HG03045 (cell line): ENCODE results near the gene SLC35E2B.
"Not testable (repeated sequence)": the region's sequence is repeated elsewhere in the genome, so short reads cannot be mapped to it uniquely, and the experiment has no call there.

Source experiments
- ATAC-seq: cut with Tn5 transposase; IDR thresholded peaks from one replicate; pipeline ENCODE4 v1.9.1; 2021; ENCODE audit warnings: mild to moderate bottlenecking, moderate library complexity; ENCODE audit not compliant: unreplicated experiment

Gene SLC35E2B

GRCh38 chr1:1692714-1693647 is at the start of gene SLC35E2B:
Gene SLC35E2B, minus strand, starts transcription at chr1:1692795. Its CDS starts 16,096 bp downstream, at chr1:1676699.
- ATAC-seq = peak; percentile 76

- not testable (repeated sequence) for ATAC-seq
Observed at GRCh38 chr1:1741013-1741412, 48.4 kb upstream of the SLC35E2B start.

DNA sequence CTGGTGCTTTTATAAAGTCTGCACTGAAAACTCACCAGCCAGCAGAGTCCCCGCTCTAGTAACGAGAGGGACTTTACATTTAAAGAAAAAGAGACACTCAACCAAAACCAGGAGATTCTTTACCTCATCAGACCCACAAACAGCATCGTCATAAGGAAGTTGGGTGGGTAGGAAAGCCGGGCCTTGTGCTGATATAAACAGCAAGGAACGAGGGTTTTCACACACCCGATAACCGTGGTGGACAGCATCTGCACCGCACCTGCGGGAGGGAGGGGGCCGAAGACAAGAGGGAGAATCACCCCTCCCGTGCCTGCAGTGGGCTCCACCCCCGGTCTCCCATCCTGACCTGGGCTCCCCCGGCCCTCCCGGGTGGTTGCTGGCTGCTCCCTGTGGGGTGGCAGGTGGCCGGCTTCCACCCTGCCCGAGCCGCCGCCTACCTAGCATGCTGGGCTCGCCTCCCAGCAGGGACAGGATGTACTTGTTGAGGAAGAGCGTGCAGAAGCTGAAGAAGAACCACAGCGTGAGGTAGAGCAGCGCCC is 46.3 kb upstream of the SLC35E2B start:
- not testable (repeated sequence) for ATAC-seq

DNA sequence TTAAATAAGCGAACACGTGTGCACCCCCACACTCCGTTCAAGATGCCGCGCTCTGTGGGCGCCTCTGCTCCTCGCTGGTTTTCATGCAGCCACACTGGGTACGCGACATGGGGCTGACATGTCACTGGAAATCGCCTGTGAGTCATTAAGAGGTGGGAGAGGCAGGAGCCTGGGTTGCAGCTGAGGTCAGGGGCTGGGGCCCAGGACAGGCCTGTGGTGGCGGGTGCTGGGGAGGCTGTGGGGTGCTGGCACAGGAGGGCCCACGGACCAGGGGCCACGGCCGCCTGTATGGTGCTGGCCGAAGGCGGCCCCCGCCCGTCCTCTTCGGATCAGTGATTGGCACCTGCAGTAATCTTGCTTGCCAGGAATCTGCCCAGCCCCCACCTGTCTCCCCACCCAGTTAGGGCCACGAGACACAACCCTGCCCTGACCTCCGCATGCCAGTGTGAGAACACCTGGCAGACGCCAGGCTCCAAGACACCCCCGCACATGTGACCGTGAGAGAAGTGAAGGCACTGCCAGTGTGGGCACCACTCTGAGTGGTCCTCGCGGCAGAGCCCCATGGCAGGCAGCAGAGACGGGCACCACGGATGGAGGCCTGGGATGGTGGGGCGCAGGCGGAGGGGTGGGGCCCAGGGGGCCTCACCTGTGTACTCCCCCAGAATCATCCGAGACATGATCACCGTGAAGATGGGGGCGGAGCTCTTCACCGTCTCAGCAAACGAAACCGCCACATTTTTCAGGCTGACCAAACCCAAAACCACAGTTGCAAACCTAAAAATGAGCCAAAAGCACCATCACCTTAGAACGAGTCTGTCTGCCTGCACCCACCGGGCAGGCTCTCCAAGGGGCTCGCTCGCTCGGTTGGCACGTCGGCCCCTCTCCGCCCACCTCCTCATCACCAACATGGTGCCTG is 45.3 kb upstream of the SLC35E2B start:
- not testable (repeated sequence) for ATAC-seq

DNA sequence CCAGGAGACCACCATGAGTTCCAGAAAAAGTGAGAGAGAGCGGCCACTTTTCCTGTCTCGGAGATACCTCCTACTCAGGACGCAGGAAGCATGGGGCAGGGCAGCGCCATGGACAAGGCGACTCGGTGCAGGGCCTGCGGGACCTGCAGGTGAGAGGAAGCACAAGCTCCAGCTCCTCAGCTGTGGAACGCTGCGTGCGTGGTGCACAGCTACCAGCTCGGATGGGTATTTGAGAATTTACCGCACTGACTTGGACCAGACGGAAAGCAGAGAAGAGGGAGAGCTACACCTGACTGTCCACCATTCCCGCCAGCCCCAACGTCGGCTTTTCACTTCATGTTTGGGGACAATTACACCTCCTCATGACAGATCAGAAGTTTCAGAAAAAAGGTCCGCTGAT is 39.8 kb upstream of the SLC35E2B start:
- ATAC-seq = no peak

GRCh38 chr1:1730870-1731269 is 38.3 kb upstream of the SLC35E2B start:
- no peak for ATAC-seq

GRCh38 chr1:1730230-1730629 is 37.6 kb upstream of the SLC35E2B start:
- not testable (repeated sequence) for ATAC-seq

DNA sequence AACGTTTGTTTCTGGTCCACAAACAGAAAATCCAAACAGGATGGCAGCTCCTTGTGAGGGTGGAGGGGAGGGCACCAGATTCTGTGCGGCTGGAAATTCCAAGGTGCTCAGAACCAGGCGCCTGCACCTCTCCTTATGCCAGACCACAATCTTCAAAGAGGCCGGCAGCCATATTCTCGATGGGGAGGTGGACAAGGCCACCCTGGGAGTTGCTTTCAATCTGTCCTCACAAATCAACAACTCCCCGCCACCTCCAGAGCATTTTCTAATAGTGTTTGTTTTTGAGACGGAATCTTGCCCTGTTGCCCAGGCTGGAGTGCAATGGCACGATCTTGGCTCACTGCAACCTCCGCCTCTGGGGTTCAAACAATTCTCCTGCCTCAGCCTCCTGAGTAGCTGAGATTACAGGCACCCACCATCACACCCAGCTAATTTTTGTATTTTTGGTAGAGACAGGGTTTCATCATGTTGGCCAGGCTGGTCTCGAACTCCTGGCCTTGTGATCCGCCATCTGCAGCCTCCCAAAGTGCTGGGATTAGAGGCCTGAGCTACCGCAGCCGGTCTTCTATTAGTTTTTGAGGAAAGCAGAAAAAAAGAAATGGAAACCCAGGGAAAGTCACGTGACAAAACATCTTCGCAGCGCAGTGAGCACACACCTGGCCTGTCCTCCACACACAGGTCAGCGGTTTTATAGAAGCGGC is 36.7 kb upstream of the SLC35E2B start:
- not testable (repeated sequence) for ATAC-seq

- ATAC-seq = not testable (repeated sequence)
Observed at GRCh38 chr1:1728308-1729005, 35.9 kb upstream of the SLC35E2B start.

GRCh38 chr1:1727131-1727651 is 34.6 kb upstream of the SLC35E2B start:
- not testable (repeated sequence) for ATAC-seq

DNA sequence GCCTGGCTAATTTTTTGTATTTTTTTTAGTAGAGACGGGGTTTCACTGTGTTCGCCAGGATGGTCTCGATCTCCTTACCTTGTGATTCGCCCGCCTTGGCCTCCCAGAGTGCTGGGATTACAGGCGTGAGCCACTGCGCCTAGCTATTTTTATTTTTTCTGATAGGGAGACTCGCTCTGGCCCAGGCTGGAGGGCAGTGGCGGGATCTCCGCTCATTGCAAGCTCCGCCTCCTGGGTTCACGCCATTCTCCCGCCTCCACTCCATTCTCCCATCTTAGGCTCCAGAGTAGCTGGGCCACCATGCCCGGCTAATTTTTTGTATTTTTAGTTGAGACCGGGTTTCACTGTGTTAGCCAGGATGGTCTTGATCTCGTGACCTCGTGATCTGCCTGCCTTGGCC is 33.5 kb upstream of the SLC35E2B start:
- not testable (repeated sequence) for ATAC-seq

DNA sequence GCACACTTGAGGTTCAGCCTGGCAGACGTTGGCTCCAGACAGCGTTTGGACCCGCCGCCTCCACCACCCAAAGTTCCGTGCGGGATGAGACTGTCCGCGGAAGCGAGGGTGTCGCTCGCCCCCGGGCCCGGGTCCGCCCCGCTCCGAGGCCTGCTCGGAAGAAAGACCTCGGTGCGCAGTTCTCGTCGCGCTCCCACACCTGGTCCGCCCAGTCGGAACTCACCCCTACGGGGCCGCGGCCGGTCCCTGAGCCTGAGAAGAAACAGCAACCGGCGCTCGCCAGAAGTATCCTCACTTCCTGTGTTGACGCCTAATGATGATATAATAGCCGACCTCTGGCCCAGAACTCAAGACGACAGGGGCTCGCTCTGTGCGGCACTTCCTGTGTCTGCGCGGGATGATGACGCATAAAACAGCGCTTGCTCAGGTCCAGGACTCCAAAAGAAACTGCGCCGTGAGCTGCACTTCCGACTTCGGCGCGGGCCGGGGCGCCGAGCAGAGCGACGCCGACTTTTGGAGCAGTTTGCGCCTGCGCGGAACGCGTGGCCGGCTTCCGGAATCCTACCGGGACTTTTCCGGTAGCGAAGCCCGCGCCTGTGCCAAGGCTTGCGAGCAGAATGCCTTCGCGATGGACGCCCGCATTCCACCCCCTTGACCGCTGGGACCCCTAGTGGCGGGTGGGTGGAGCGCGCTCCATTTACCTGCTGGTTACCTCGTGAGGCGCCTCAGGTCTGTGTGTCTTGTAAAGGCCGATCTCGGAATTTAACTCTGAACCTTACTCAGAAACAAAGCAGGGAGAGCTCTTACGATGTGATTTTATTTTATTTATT is 31.7 kb upstream of the SLC35E2B start, which contains the start of gene CDK11A:
Gene CDK11A (minus strand): TSS at position 323 of the 830 bp plus-strand sequence. CDS start 1,539 bp downstream, outside the sequence.
- peak; percentile 93 for ATAC-seq

GRCh38 chr1:1721201-1721600 is 28.6 kb upstream of the SLC35E2B start:
- no peak for ATAC-seq

- not testable (repeated sequence) for ATAC-seq
Observed at GRCh38 chr1:1715109-1715883, 22.7 kb upstream of the SLC35E2B start.

GRCh38 chr1:1707897-1708296 is 15.3 kb upstream of the SLC35E2B start:
- not testable (repeated sequence) for ATAC-seq

DNA sequence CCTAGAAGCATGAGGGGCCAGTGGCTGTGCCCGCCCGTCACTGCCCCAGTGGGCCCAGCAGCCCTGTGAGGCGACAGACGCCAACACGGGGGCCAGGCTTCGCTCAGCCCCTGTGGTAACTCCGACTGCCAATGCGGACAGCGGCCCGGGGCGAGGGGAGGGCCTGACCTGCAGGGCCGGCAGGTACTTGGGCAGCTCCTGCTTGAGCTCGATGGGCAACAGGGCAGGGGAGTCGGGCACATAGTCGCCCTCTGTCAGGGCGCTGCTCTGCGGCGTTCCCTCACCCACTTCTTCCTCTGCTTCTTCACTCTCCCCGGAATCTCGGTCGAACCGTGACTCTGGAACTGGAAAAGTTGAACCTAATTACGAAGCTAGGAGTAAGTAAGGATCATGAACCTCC is 14.6 kb upstream of the SLC35E2B start:
- ATAC-seq = not testable (repeated sequence)

DNA sequence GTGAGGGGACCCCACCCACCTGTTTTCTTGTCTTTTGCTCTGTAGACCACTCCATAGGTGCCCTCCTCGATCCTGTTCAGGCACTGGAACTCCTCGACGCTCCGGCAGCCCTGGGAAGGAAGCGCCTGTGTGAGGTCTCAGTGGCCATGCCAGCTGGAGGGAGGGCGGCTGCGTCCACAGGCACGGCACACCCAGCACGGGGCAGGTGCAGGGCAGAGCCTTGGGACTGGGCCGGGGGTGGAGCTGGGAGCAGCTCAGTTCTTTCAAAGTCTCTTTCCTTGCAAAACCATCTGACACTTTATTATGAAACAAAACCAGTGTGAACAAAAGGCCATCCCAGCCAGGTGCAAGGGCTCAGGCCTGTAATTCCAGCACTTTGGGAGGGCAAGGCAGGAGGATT is 13.0 kb upstream of the SLC35E2B start:
- not testable (repeated sequence) for ATAC-seq
